ENCODE results near the gene TRIM27. TPM values are rescaled to one million over a fixed set of nuclear protein-coding genes. Genes with fewer than 3 reads are reported as not detected.
A peak's percentile ranks its signal among the peaks of the same experiment; 100 is the strongest.
"Not testable (repeated sequence)": the region's sequence is repeated elsewhere in the genome, so short reads cannot be mapped to it uniquely, and the experiment has no call there.

Gene TRIM27
- total RNA-seq, result 67.2 and 67.4 TPM in 2 replicates

DNA sequence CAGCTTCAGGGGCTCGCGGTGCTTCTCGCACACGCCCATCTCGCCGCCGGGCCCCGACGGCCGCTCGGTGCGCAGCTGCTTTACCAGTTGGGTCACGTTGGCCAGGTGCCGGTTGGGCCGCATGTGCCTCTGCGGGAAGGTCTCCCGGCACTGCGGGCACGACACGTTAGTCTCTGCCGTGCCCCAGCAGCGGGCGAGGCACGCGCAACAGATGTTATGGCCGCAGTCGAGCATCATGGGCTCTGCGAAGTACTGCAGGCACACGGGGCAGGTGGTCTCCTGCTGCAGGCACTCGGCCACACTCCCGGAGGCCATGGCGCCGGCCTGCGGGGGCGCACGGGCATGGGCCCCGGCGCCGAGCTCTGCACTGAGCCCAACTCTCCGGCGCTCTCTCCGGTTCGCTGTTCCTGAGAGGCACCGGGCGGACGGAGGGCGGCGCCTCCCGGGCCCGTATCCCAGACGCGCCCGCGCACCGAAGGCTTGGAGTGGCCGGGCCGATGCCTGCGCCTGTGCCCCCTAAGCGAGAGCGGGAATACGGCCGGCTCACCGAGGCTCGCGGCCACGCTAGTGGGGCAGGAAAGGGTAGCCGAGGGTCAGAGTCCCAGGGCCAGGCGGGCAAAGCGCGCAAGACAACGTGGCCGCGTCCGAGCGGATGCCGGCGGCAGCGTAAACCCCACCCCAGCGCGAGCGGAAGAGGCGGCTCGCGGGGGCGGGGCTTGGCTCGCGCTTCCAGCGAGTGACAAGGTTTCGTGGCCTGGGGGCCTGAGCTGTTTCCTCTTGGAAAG, at the start of gene TRIM27:
Gene TRIM27, minus strand, starts transcription at position 668 of the 785 bp plus-strand sequence. Its CDS starts 353 bp downstream, at position 315.
- peak within 1 kb of the TSS; percentile 91 for H3K27ac Mint-ChIP-seq
- H3K27me3 Mint-ChIP-seq (ENCODE audit: insufficient read depth), result no peaks in the 10 kb centered on the region
- peaks cover 33% of the 10 kb centered on the region for H3K4me1 Mint-ChIP-seq (ENCODE audit: low read depth)
- no peaks in the 10 kb centered on the region for H3K9me3 Mint-ChIP-seq
- intact Hi-C loops (cut with micrococcal nuclease), result loop anchor here (1.0 to 2.0 kb wide), 7 partner anchors 18 to 93 kb away; no protein-coding TSS in a partner anchor
- H3K4me3 Mint-ChIP-seq, result peak within 1 kb of the TSS; percentile 93
- DNase-seq (ENCODE audit: low spot score), result peak; percentile 80
- peaks cover 38% of the 10 kb centered on the region for H3K36me3 Mint-ChIP-seq (ENCODE audit: low read depth)

DNA sequence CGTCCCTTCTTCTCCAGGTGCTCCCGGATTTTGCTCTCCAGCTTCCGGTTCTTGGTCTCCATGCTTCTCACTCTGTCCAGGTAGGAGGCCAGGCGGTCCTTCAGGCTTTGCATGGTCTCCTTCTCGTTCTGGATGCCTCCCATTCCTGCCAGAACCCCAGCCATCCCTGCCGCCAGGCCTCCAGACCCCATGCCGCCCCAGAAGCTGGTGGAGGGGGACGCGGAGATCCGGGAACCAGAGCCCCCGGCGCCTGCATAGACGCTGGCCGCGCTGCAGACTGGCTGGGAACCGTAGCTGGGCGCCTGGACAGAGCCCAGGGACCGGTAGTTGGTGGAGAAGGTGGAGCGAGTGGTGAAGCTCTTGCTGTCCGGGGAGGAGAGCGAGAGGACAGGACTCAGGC, 46.3 kb upstream of the TRIM27 start:
- H3K27ac Mint-ChIP-seq; intact Hi-C loops (cut with micrococcal nuclease); H3K9me3 Mint-ChIP-seq; DNase-seq (ENCODE audit: low spot score); H3K4me3 Mint-ChIP-seq; H3K4me1 Mint-ChIP-seq (ENCODE audit: low read depth); H3K36me3 Mint-ChIP-seq (ENCODE audit: low read depth): not testable (repeated sequence)
- peaks cover 17% of the 10 kb centered on the region for H3K27me3 Mint-ChIP-seq (ENCODE audit: insufficient read depth)

DNA sequence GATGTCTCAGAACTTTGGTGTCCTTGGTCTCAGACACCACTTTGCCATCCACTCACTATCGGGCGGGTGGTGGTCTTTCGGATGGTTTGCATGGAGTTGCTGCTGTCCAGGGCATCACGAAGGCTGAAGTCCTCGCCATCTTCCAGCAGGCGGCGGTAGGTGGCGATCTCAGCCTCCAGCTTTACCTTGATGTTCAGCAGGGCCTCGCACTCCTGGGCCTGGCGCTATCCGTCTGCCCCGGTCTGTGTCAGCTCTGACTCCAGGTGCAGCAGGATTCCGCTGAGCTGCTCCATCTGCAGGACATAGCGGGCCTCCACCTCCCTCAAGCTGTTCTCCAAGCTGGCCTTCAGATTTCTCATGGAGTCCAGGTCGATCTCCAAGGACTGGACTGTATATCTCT, 45.3 kb upstream of the TRIM27 start:
- no peak overlapping the region for H3K4me3 Mint-ChIP-seq
- peaks cover 5% of the 10 kb centered on the region for H3K9me3 Mint-ChIP-seq
- no peaks in the 10 kb centered on the region for H3K4me1 Mint-ChIP-seq (ENCODE audit: low read depth)
- no peak overlapping the region for H3K27ac Mint-ChIP-seq
- DNase-seq (ENCODE audit: low spot score), result no peak
- H3K27me3 Mint-ChIP-seq (ENCODE audit: insufficient read depth), result peaks cover 20% of the 10 kb centered on the region
- intact Hi-C loops (cut with micrococcal nuclease), result no loop called here
- no peaks in the 10 kb centered on the region for H3K36me3 Mint-ChIP-seq (ENCODE audit: low read depth)

- no peak overlapping the region for H3K27ac Mint-ChIP-seq
- H3K36me3 Mint-ChIP-seq (ENCODE audit: low read depth), result no peaks in the 10 kb centered on the region
- intact Hi-C loops (cut with micrococcal nuclease), result no loop called here
- no peak overlapping the region for H3K4me3 Mint-ChIP-seq
- H3K9me3 Mint-ChIP-seq, result peaks cover 5% of the 10 kb centered on the region
- H3K4me1 Mint-ChIP-seq (ENCODE audit: low read depth), result no peaks in the 10 kb centered on the region
- peaks cover 22% of the 10 kb centered on the region for H3K27me3 Mint-ChIP-seq (ENCODE audit: insufficient read depth)
- DNase-seq (ENCODE audit: low spot score), result no peak
Observed at GRCh38 chr6:28968476-28968875, 44.7 kb upstream of the TRIM27 start.

DNA sequence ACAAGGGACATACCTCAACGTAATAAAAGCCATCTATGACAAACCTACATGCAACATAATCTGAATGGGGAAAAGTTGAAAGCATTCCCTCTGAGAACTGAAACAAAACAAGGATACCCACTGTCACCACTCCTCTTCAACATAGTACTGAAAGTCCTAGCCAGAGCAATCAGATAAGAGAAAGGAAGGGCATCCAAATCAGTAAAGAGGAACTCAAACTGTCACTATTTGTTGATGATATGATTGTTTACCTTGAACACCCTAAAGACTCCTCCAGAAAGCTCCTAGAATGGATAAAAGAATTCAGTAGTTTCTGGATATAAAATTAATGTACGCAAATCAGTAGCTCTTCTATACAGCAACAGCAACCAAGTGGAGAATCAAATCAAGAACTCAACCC, 41.9 kb upstream of the TRIM27 start:
- Mint-ChIP-seq H3K4me1 (ENCODE audit: low read depth) (no peaks in the 10 kb centered on the region), H3K27ac (no peak overlapping the region), H3K36me3 (ENCODE audit: low read depth) (no peaks in the 10 kb centered on the region), H3K4me3 (no peak overlapping the region), H3K27me3 (ENCODE audit: insufficient read depth) (peaks cover 22% of the 10 kb centered on the region), H3K9me3 (peaks cover 5% of the 10 kb centered on the region)
- no peak for DNase-seq (ENCODE audit: low spot score)
- intact Hi-C loops (cut with micrococcal nuclease), result no loop called here

GRCh38 chr6:28960846-28961500, 37.2 kb upstream of the TRIM27 start:
- Mint-ChIP-seq H3K27me3 (ENCODE audit: insufficient read depth) (peaks cover 12% of the 10 kb centered on the region), H3K36me3 (ENCODE audit: low read depth) (no peaks in the 10 kb centered on the region), H3K4me3 (no peak overlapping the region), H3K4me1 (ENCODE audit: low read depth) (no peaks in the 10 kb centered on the region), H3K9me3 (no peaks in the 10 kb centered on the region), H3K27ac (no peak overlapping the region)
- intact Hi-C loops (cut with micrococcal nuclease), result no loop called here
- no peak for DNase-seq (ENCODE audit: low spot score)

- H3K9me3 Mint-ChIP-seq; H3K36me3 Mint-ChIP-seq (ENCODE audit: low read depth); intact Hi-C loops (cut with micrococcal nuclease); H3K4me3 Mint-ChIP-seq; H3K27ac Mint-ChIP-seq; DNase-seq (ENCODE audit: low spot score); H3K27me3 Mint-ChIP-seq (ENCODE audit: insufficient read depth): not testable (repeated sequence)
- peaks cover 18% of the 10 kb centered on the region for H3K4me1 Mint-ChIP-seq (ENCODE audit: low read depth)
Observed at GRCh38 chr6:28958561-28959243, 34.9 kb upstream of the TRIM27 start.

DNA sequence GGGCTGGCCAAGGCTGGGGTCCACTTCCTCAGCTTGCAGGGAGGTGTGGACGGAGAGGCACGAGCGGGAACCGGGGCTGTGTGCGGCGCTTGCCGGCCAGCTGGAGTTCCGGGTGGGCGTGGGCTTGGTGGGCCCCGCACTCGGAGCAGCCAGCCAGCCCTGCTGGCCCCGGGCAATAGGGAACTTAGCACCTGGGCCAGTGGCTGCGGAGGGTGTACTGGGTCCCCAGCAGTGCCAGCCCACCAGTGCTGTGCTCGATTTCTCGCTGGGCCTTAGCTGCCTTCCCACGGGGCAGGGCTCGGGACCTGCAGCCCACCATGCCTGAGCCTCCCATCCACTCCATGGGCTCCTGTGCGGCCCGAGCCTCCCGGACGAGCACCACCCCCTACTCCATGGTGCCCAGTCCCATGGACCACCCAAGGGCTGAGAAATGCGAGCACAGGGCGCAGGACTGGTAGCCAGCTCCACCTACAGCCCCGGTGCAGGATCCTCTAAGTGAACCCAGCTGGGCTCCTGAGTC, 34.1 kb upstream of the TRIM27 start:
- H3K27ac Mint-ChIP-seq; H3K9me3 Mint-ChIP-seq; H3K36me3 Mint-ChIP-seq (ENCODE audit: low read depth); intact Hi-C loops (cut with micrococcal nuclease); DNase-seq (ENCODE audit: low spot score); H3K4me3 Mint-ChIP-seq: not testable (repeated sequence)
- Mint-ChIP-seq H3K27me3 (ENCODE audit: insufficient read depth) (peaks cover 12% of the 10 kb centered on the region), H3K4me1 (ENCODE audit: low read depth) (peaks cover 23% of the 10 kb centered on the region)

- Mint-ChIP-seq H3K36me3 (ENCODE audit: low read depth) (no peaks in the 10 kb centered on the region), H3K4me1 (ENCODE audit: low read depth) (peaks cover 23% of the 10 kb centered on the region), H3K9me3 (no peaks in the 10 kb centered on the region), H3K27me3 (ENCODE audit: insufficient read depth) (peaks cover 12% of the 10 kb centered on the region), H3K4me3 (no peak overlapping the region), H3K27ac (no peak overlapping the region)
- DNase-seq (ENCODE audit: low spot score), result no peak
- intact Hi-C loops (cut with micrococcal nuclease), result no loop called here
Observed at GRCh38 chr6:28956331-28956730, 32.5 kb upstream of the TRIM27 start.

GRCh38 chr6:28953585-28954258, 29.9 kb upstream of the TRIM27 start:
- Mint-ChIP-seq H3K4me3 (peak overlapping the region; percentile 81), H3K27me3 (ENCODE audit: insufficient read depth) (peaks cover 14% of the 10 kb centered on the region), H3K36me3 (ENCODE audit: low read depth) (no peaks in the 10 kb centered on the region), H3K9me3 (no peaks in the 10 kb centered on the region), H3K4me1 (ENCODE audit: low read depth) (peaks cover 30% of the 10 kb centered on the region), H3K27ac (peak overlapping the region; percentile 74)
- intact Hi-C loops (cut with micrococcal nuclease), result loop anchor here (1.0 kb wide), 3 partner anchors 9 to 63 kb away; no protein-coding TSS in a partner anchor
- DNase-seq (ENCODE audit: low spot score), result no peak

DNA sequence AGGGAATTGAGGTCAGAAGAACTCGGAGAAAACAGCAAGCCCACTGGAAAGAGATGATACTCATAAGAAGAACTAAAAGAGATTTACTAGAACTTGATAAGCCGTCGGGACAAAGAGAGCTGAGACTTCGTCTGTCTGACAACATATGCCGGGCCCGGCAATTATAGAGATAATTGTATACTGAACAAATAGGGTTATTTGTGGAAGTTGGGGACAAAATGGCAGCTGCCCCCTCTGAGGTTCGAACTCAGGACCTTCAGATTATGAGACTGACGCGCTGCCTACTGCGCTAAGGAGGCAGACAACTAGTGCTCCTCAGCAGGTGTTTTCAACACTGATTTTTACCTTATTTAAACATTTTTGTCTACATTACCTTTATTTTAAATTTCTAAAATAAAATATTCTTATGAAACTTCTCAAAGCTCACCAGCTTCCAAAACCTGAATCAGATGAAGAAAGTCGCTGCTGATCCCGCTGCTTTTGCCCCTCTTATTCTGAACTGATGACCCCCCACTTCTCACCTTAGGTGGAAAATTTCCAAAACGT, 29.3 kb upstream of the TRIM27 start:
- Mint-ChIP-seq H3K27ac (peak overlapping the region; percentile 74), H3K36me3 (ENCODE audit: low read depth) (no peaks in the 10 kb centered on the region), H3K27me3 (ENCODE audit: insufficient read depth) (peaks cover 14% of the 10 kb centered on the region), H3K9me3 (no peaks in the 10 kb centered on the region), H3K4me1 (ENCODE audit: low read depth) (peaks cover 30% of the 10 kb centered on the region), H3K4me3 (peak overlapping the region; percentile 81)
- intact Hi-C loops (cut with micrococcal nuclease), result loop anchor here (1.0 kb wide), 3 partner anchors 9 to 63 kb away; no protein-coding TSS in a partner anchor
- DNase-seq (ENCODE audit: low spot score), result peak; percentile 28

- H3K4me3 Mint-ChIP-seq; H3K27me3 Mint-ChIP-seq (ENCODE audit: insufficient read depth); H3K9me3 Mint-ChIP-seq; DNase-seq (ENCODE audit: low spot score); H3K27ac Mint-ChIP-seq; intact Hi-C loops (cut with micrococcal nuclease); H3K36me3 Mint-ChIP-seq (ENCODE audit: low read depth): not testable (repeated sequence)
- H3K4me1 Mint-ChIP-seq (ENCODE audit: low read depth), result peaks cover 26% of the 10 kb centered on the region
Observed at GRCh38 chr6:28949656-28950195, 25.9 kb upstream of the TRIM27 start.

Measured in activated T-helper 1 cell treated with anti-CD3 and anti-CD28 coated beads, Interleukin-12 subunit alpha, Interleukin-12 subunit beta, Interleukin-2, Interleukin-4 antibody, amounts not matched to agents 30 ng/mL and 10 ng/mL and 1 ng/mL, durations not matched to agents 14 hours and 24 hours and 36 hours (primary cell).